Germinal center (tissue), 1 donor: ENCODE measurements around the gene HDAC4.

ENCODE experiments used
- DNase-seq: peaks from one replicate; pipeline ENCODE4 v3.0.0; 2012; ENCODE audit warnings: mixed read lengths, low spot score

Gene HDAC4

DNA sequence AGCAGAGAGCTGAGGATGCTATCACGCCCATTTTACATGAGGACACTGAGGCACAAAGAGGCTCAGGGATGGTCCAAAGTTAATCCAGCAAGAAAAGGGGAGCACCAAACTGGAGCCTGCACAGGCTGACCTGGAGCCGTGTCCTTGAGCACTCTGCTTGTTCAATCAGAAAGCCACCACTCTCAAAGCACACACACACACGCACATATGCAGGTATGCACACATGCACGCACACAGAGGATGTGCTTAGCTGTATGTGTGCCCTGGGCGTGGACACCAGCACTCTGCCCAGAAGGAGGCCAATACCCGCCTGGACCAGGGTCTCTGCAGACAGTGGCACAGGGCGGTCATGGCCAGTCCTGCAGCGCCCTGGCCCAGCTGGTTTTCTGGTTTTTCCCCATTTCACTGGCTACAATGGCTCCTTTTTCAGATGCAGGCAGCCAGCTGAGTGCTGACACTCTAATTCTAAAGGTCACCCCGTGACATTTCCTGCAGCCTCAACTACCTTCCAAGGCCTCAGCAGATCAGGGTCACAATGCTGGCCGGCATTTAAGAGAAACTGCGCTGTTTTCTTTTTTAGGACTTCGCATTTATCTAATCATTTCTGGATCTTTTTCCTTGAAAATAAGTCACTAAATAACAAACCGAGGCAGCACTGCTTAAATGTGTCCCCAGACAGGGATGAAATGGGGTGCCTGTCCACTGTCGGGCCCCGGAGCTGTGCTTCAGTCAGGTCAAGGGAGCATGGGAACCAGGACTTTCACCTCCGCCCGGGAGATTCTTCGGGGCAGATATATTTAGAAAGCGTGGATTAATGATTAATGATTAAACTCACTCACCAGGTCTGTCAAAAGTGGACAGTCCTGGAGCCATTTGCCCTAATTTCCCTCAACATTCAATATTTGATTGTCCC is 104.5 kb downstream of the HDAC4 start:
- DNase-seq, result no peak

DNA sequence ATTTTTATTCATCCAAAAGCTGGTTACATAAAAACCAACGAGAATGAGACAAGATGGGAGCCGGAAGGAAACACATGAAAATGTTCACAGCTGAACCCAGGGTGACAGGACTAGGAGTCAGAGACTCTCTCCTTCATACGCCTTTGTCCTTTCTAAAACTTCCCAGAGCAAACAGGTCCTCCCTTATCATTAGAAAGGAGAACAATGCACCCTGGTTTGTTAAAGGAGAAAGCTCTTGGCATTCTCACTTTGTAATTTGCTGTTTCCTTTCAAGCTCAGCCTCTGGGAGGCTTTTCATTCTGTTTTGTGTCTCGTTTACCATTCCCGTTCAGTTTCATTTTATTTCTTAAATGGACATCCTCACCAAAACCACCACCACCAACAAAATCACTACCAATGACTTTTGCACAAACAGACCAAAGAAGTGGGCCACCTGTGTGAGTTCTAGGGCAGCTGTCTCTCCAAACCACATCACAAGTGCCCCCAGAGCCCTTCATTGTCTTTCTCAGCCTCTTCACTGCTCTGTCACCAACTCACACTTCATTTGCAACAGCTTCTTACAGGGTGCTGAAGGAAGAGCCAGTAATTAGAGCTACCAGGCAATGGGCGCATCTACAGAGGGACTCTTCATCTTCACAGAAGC is 105.3 kb downstream of the HDAC4 start:
- DNase-seq, result no peak

DNA sequence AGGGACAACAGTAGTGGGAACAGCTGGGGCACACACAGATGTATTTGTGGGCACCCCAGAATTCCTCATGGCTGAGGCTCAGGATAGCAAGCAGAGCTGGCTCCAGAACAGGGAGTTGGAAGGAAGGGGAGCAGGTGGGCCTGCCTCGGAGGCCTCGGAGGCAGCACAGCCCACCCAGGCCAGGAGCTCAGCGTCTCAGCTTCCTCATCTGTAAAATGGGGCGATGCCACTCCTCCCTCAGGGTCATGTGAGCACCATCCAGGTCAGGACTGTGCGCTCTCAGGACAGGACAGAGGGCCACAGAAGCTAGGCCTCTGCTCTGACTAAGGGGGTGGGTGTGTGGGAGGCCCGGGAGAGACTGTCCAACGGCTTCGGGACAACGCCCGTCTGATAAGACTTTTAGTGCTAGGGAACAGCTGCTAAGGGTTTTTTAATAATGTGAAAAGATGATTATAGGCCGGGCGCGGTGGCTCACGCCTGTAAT is 106.2 kb downstream of the HDAC4 start:
- no peak for DNase-seq

DNA sequence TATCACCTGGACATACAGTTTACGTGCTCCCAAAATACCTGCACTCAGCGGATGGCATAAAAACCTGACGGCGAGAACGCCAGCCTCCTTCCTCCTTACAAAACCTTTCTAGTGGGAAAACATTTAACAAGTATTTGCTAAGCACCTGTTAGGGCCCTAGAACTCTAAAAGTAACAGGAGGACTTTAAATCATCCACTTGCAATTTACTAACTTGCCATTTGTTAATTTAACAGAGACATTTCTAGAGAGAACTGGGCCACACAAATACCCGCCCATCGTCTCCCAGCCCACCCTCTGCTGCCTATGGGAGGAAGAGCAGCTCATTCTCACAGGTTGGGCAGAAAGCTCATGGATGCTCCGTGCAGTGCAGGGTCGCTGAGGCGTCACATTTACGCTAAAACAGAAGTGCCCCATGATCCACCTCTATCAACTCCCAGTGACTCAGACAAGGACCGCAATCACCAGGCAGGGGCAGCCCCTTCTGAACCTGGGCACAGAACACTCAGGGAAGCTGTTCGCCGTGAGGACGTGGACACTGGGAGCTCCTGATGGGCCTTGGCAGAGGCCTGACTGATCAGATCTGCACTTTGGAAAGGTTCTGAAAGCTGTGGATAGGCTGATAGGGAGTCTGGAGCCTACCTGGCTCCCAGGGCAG is 106.9 kb downstream of the HDAC4 start:
- no peak for DNase-seq

DNA sequence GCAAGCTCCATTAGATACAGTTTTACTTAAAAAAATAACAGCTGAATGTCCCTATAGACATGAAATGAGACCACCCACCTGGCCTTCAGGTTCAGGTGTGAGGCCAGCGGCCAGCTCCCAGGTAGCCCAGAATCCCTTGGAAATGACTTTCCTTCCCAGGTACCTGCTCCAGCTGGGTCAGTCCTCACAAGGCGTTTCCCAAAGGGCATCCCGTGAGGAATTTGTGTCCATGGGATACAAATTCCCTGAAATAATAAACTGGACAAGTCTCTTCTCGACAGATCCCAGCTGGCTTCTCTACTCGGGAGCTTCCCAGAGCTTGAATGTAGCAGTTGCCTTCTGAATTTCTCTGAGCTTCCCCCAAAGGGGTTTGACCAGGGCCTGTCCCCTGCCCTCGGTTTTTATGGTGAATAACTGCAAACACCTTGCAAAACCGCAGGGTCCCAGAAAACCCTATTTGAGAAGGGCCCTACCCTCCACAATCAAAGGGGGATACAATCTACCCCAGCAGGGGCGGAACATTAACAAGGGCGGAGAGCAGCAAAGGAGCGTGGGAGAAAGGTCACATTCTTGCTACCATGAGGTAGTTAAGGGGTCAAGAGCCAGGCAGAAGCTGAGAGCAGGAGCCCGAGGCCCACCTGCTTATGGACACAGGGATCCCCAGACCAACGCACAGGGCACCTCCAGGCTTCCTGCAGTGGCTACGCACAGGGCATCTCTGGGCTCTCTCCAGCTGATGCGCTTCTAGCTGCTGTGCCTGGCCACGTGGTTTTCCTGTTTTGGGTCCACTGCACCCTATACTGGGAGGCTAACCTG is 107.7 kb downstream of the HDAC4 start:
- no peak for DNase-seq

DNA sequence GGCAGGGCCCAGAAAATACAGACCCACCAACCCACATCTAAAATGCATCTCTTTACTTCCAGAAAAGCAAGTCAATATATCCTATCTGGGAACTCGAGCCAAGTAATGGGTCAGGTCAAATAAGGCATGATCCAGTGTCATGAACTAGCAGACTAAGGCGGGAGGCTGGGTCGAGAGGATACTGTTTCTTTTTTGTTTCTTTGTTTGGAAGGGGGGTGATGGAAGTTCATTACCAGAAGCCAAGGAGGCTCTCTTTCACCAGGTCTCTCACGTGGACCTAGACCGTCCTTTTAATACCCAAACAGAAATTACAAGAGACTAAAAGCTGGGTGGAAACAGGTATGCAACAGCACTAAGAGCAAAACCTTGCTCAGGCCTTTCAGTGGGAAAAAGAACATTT is 108.3 kb downstream of the HDAC4 start:
- no peak for DNase-seq

DNA sequence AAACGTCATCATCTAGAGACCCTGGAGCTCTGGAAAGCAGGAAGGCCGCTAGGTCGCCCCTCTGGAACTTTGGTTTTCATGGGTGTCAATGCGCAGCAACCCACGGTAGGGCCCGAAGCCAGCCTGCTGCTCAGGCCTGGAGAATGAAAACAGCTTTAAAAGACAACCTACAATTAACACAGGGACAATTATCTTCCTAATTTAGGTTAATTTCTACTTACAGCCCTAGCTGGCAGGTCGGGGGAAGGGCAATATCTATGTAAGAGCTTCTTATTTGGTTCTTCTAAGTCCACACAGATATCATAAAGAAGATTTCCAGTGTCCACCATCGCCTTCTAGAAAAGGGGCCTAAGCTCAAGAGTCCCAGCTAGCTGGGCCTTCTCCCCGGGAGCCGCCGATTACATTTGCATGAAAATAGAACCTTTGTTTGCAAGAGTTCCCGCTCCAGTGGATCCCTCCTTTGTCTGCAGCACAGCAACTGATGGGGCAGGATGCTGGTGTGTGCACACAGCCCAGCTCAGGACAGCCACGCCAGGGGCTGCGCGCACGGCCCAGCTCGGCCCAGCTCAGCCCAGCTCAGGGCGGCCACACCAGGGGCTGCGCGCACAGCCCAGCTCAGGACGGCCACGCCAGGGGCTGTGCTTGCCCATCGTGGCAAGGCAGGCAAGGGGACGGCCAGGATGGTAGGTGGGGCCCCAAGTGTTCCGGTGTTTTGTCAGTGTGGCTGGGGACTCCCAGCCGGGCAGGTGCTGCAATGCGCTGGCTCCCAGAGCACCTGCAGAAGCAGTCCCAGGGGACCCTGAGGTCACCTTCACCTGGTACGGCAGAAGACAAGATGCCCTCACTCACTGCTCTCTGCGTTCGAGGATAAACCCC is 109.1 kb downstream of the HDAC4 start:
- DNase-seq, result no peak

DNA sequence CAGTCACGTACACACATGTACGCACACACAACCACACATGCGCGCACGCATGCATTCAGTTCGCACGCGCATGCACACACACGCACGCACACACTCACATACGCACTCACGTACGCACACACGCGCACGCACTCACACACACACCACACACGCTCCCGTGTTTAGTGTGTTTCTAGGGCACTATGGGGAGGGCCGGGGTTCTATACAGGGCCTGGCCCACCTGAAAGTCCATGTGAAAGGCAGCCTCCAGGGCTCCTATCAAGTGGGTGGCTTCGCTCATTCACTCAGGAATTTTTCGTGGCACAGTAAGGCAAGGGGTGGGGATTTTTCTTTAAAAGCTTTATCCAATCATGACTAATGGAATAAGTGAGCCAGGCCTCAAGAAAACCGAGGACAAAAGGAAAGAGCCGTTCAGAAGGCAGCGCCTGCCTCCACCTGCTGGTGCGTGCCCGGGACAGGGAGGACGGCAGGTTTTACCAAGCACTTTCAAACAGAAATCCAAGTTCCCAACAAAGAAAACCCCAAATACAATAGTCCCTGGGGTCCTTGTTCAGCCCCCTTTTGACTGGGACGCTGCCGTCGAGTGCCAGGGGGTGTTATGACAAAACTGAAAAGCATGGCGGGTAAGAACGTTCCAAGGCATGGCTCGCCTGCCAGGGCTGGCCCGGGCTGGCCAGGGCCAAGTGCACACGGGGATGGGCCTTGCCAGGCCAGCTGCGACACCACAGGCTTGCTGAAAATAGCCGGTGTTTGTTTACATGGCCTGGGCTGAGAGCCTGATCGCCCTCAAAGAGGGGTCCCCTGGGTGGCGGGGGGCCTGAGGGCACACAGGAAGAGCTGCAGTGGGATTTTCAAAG is 110.0 kb downstream of the HDAC4 start:
- no peak for DNase-seq

DNA sequence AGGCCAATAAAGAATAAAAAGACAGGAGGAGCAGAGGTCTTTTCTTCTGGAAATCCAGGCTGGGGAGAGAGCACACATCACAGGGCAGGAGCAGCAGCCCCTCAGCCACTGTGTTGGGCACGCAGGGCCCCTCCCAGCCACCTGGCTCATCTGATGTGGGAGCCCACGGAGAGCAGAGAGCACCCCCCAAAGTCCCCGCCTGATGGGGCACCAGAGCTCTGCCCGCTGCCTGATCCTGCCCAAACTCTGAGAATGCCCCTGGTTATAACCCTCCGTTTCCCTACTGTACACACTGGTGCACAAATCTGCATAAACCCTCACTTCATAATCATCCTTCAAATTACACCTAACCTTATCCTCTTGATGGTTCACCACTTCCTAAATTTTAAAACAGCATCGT is 111.3 kb downstream of the HDAC4 start:
- DNase-seq, result no peak

DNA sequence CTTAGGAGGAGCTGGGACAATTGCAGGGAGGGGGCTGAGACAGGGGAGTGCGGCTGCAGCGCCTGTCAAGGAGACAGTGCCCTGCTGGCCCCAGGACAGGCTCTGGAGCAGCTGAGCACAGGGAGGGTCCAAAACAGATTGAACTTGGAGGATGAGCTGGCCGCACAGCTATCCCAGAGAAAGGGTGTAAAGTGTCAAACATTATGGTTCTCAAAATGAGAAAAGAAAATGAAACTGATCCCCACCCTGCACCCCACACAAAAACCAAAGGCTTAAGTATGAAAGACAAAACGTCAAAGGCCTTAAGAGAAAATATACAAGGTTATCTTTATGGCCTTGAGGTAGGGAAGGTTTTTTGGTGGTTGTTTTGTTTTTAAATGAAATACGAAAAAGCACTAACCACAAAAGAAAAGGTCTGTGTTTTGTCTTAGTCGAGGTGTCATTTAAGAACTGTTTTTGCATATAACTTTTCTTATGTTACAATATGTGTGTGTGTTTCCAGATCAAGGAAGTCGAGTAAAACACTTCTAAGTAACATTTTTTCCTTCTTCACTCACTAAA is 111.8 kb downstream of the HDAC4 start:
- DNase-seq, result no peak

DNA sequence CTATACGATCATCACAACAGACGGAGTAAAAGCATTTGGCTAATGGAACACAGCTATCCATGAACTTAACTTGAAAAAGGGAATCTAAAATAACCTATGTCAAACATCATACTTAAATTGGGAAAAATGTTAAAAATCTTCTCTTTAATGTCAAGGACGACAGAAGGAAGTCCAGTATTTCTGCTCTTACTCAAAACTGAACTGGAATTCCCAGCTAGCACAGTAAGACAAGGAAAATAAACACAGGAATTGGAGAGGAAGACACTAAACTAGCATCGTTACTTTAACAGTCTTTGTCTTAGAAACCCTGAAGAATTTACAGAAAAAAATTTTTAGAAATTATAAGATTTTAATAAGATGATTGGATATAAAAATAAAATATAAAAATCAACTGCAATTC is 112.6 kb downstream of the HDAC4 start:
- no peak for DNase-seq

DNA sequence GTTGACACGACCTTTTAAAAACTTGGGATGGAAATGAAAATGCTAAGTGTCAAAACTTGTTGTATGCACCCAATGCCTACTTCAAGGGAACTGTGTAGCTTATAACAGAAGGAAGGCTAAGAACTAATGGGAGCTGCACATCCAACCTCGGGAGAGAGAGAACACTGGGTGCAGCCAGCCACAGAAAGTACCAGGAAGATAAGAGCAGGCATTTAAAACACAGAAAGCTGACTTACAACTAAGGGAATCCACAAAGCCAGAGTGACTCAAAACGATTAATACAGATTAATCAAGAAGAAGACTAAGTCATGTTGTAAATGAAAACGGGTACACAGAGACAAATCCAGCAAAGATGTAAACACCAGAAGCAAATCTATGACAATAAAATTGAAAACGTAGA is 113.4 kb downstream of the HDAC4 start:
- no peak for DNase-seq

DNA sequence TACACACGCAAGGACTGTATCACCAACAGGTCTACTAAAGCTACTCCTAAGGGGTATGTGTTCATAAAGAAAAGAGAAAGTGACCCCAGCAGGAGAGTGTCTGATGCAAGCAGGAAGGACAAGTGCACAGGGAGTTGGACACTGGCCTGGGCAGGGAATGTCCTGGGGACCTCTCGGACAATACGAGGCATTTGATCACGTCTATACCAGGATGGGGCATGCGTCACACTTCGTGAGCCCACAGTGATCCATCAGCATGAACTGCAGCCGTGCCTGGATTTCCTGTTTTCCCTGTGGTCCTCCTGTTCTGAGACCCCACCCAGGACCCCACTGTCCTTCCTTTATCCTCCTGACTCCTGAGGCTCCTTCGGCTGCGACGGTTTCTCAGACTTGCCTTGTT is 113.9 kb downstream of the HDAC4 start:
- DNase-seq, result no peak

DNA sequence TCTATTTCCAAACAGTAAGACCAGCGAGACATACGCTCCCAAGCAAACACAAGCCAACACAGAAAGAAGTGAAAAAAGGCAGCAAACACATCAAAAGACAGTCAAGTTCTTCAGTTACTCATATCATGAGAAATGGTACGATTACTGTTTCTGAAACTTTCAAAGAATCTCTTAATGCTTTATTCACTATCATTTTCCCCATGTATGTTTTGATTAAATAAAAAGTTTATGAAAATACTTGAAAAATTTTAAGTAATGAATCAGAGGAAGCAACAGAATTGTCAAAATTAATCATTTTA is 114.9 kb downstream of the HDAC4 start:
- no peak for DNase-seq

DNA sequence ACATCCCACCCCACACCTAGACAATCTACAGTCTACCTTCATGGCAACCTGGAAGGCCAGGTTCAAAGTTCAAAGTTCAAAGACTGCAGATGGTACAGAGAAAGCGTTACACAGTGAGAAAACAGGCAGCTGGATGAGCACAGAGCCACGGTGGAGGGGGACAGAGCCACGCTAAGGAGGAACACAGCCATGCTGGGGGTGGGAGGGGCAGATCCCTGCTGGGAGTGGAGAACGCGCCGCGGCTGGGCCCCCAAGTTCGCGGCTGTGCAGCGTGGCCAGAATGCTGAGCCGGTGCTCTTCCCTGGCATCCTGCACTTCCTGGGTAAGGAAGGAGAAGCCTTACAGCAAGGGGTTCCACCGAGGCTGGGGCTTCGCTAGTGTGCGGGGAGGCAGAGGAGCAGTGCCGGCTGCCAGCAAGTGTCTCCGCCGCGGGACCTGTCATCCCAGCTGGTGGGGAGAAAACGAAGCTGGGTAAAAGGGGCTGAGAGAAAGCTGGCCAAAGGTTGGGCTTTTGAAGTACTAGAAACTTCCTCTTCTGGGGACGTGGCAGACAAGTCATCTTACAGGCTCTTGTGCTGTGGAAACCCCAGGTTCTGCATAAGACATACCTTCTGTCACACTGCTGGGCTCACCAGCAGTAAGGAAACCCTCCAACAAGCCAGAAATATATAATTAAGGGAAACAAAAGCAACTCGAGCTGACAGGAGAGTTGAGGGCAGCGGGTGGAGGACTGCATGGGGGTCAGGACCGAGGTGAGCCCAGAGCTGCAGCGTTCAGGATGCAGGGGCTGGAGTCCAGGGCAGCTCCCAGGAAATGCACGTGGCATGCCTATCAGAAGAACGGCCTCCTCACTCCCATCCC is 115.5 kb downstream of the HDAC4 start:
- no peak for DNase-seq

DNA sequence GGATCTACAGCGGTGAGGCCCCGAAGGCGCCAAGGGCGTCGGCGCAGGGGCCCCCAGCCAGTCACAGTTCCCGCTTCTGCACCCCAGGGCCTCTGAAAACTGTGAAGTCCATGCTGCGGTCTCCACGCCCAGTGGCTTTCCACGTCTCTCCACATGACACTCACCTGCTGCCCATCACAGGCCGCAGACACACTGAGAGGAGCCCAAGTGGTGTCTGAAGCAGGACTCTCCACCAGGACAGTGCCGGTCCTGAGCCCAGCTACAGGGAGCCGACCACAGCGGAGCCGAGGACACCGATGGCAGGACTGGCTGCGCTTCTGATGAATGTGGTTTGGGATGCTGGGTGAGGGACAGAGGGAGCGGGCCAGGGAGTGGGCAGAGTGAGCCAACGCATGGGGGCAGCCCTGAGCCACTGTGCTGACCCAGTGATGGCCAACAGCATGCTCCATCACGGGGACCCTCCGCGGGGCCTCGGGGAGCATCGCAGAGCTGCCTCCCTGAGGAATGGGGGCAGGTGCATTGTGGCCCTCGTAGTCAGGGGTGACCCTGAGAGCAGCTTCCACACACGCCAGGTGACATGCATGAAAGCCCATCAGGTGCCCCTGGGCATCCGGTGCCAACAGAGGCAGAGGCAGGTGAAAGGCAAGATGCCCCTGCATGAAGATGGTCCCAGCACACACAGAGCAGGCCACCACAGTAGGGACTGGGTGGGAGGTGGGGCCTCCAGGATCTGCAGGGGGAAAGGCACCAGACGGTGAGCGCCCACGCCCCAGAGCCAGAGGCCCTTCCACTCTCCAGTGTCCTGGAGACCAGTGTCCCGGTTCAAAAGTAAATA is 116.6 kb downstream of the HDAC4 start:
- DNase-seq, result no peak

DNA sequence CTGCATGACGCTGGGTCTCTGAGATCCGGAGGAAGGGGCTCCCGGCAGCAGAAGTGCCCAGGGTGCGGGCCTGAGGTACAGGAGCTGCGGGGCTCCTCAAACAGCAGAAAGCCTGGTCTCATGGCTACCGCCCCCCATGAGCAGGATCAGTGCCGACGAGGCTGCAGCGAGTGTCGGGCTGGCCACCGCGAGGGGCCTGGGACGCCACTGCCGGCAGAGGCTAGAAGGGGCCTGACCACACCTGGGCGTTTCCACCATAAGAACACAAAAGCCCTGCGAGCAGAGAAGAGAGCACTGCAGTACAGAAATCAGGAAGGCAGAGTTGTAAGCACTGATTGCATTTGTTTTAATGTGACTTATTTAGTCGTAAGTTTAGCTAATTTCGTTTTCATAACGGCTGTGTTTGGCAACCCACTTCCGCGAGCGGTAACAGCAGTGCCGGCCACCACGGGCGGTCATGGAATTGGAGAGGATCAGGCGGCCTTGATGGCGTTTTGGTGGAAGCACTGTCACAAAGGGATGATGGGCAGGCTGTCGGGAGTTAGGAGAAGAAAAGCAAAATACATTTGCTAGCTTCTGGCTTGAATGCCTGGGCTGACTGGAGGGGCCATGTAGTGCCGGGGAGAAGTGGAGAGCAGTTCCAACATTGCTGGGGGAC is 117.4 kb downstream of the HDAC4 start:
- no peak for DNase-seq
